ENCODE data around the gene ZNF710.

Gene ZNF710

DNA sequence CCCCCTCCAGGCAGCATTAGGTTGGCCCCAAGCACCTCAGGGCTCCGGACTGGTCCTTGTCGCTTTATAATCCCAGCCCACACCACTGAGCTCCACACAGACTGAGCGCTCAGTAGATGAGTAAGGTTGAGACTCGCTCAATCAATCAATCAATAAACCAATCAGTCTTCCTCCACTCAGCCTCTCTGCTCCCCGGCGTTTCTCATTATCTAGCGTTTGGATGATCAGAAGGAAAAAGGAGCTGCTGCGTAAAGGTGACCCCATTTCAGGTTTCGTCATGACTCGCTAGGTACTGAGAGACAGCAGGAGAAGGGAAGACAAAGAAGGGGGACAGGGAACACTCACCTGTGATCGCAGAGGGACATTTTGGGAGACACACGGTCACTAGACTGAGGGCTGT lies 41.2 kb downstream of the ZNF710 start:
- no peak for FAIRE-seq

DNA sequence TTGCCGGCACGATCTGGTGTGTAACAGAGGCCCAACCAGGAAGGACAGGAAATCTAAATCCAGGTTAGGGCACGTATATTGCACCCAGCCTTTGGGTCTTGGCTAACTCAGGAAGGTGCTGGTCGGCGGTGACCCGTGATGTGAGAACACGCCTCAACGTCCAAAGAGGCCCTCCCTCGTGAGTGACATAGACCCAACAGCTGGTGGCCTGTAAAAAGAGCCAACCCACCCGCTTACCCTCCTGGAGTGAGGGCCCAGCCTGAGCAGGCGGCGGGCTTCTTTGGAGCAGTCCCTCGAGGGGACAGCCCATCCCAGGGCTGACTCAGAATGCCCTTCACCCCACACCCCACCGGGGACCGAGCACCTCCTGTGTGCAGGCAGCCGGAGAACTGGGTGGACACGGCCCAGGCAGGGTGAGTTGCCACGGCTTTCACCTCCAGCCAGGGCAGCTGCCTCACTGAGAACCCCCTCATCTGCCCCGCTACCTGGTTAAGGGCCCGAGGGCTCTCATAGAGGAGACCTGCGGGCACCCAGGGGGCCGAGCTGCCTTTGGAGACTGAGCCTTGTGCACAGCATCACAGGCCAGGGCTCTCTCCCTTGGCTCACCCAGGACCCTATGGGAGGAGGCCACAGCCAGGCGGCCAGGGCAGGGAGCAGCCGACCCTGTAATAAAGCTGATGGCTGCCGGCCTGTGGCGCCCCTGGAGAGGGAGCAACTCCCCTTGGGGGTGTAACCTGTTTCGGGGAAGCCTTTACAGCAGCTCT lies 41.8 kb downstream of the ZNF710 start:
- no peak for FAIRE-seq

DNA sequence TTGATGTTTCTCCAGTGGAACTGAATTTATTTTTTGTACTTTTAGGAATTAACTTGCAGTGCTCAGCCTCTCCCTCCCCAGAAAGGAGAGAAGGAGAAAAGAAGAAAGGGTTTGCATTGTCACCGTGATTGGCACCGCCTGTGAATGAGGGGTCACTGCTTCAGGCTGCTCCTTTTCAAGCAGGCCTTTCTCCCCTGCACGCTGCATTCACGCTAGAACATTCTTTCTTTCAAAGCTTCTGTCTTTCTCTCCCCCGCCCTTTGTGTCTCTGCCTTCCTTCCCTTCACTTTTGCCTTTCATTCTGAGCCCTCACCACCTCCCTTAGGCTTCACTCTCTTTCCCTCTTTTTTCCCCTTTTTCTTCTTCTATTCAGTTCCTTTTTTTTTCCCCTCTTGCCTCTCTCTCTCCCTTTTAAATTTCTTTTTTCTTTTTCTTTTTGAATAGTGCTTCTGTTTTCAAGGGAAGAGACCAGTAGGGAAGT lies 42.4 kb downstream of the ZNF710 start:
- no peak for FAIRE-seq

DNA sequence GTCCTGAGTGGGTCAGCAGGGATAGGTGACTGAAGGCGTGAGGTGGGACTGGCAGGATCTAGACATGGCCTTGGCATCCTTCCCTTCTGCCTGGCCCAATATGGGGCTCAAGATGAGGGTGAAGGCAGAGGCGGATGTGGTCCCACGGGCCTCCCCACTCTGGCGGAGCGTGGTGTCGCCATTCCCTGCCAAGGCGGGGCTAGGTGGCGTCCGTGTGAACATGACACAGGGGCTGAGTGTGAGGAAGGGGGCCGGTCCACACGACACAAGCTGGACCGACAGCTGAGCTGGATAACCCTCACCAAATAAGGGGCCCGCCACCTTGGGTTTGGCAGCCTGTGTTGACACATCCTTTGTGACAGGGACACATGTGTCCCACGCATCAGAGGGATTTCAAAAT lies 43.1 kb downstream of the ZNF710 start:
- FAIRE-seq = no peak

DNA sequence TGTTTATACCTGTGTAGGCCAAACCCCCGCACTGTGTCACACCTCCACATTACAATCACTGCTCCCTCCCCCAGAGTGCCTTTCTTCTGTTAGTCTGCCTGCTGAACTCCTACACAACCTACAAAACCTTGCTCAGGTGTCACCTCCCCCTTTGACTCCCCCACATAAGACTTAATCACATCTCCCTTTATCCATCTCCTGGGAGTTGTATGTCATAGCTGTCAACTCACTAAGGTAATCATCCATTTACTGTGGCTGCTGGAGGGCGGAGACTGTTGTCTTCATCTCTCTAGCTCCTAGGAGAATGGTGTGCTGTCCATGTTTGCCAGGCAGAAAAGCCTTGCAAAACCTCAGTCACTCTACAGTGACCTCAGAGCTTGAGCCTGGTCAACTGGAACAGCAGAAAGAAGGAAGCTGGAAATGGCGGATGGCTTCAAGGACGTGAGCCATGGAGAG lies 43.8 kb downstream of the ZNF710 start:
- no peak for FAIRE-seq

DNA sequence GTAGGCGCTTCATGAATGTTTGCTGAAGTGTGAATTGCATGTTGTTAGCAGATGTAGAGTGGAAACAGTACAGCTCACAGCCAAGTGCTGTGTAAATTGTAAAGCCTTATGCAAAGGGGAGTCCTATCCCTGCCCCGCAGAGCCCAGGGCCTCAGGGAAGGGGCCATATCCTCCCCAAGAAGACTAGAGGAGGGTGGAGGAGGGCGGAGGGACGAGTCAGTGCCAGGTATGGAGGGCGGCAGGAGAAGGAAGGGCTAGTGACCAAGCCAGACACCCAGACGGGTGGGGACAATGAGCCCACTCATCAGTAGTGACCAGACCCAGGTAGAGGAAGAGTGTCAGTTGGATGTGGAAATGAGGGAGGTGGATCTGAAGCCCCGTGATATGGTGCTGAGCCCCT lies 45.2 kb downstream of the ZNF710 start:
- FAIRE-seq = no peak

DNA sequence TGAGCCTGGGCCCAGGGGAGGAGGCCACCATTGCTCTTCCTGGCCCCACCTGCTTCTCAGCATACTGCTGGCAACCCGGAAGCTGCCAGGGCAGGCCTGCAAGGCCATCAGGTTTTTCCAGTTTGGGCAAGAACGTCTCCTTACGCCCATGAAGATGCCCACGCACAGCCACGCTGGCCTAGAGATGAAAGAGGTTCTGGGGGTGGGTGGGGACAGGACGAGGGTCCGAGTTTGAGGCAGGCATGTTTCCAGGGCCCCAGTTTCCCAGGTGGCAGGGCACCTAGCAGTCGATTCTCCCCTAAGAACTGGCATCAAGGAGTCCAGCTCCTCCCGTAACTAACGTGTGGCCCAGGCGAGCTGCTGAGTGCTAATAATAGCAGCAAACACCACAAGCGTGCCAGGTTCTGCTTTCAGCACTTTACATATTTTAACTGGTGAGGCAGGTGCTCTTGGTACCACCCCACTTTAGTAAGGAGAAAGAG lies 45.8 kb downstream of the ZNF710 start:
- FAIRE-seq = no peak

DNA sequence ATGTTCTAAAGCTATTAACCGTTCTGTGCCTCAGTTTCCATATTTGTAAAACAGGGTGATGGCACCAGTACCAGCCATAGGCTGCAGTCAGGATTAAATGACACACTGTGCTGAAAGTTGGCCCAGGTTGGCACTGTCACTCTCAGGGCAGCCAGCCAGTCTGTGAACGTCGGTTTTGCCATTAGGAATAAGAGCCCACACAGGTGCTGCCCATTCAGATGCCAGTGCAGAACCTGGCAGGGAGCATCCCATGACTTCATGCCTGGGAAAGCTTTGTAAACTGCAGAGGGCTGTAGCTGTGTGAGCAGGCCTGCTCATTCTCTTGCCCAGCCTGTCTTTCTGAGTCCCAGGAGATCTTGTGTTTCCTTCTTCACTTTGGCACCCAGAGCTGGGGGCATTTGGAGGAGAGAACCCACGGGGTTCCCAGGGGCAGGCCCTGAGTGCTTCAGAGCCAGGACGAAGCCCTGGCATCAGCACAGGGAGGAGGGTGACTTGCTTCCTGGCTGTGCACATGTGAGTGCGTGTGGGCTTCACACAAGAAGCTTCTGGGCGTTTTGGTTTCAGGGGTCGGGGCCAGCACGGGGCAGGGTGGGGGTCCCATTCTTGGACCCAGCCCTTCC lies 46.9 kb downstream of the ZNF710 start:
- FAIRE-seq = no peak

DNA sequence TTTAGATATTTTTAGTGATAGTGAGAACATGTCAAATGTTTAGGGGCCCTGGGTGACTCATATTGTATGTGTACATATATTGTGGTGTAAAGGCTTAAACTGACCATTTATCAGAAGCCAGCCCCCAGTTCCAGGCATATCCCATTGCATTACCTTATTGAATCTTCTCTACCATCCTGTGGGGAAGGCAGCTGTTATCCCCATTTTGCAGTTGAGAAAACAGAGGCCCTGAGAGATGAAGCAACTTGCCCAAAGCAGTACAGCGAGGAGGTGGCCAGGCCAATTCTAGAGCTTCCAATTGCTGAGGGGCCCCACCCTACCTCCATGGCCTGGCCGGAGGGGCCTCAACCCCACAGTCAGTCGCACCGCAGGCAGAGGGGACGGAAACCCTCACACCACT lies 47.9 kb downstream of the ZNF710 start:
- FAIRE-seq = no peak

DNA sequence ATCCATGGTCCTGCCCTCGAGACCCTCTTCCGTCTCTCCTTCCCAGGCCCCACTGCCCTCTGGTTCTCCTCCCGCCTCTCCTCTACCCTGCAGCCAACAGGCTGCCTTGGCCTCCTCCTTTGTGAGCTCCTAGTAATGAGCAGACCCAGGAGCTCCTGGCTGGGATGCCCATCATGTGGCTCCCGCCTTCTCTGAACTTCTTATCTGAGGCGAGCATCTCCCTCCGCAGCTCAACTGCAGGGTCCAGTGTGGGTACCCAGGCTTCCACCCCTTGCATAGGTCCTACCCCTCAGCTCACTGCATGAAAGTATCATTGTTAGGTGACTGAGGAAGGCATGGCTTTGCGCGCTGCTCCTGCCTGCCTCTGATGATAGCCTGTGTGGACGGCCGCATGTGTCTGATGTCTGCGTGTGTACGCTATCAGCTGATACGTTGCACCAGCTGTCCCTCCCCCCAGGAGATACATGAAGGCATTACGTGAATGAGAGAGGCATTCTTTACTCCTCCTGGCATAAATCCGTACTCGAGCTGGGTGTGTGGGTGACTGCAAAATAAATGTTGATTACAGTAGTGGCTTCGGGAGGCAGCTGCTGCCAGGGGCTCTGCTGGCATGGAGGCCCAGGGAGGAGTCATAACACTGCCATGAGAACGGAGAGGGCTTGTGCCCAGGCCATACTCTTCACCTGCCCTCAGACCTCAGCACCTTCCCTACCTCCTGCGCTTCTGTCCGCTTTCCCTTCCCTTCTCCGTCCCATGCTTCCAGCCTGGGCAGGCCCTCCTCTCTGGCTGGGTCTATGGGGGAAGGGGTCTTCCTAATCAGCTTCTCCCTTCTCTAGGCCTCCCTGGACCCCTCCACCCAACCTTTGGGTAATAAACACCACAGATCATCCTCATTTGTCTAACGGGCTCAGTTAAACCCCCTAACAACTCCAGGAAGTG lies 48.8 kb downstream of the ZNF710 start:
- FAIRE-seq = no peak

DNA sequence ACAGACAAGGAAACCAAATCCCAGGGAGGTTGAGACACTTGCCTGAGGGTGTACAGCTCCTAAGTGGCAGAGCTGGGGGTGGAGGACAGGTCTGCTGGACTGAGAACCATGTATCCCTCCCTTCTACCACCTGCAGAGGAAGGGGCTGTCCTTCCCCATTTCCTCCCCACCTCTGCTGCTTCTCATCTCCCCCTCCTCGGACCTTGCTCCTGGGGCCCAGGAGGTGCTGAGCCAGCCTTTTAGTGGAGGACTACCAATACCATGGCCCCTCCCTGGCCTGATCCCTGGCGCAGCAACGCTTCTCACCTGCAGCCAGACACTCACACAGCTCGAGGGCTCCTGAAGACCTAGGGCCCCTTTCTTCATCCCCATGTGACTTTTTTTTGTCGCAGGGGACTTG lies 50.8 kb downstream of the ZNF710 start:
- no peak for FAIRE-seq

DNA sequence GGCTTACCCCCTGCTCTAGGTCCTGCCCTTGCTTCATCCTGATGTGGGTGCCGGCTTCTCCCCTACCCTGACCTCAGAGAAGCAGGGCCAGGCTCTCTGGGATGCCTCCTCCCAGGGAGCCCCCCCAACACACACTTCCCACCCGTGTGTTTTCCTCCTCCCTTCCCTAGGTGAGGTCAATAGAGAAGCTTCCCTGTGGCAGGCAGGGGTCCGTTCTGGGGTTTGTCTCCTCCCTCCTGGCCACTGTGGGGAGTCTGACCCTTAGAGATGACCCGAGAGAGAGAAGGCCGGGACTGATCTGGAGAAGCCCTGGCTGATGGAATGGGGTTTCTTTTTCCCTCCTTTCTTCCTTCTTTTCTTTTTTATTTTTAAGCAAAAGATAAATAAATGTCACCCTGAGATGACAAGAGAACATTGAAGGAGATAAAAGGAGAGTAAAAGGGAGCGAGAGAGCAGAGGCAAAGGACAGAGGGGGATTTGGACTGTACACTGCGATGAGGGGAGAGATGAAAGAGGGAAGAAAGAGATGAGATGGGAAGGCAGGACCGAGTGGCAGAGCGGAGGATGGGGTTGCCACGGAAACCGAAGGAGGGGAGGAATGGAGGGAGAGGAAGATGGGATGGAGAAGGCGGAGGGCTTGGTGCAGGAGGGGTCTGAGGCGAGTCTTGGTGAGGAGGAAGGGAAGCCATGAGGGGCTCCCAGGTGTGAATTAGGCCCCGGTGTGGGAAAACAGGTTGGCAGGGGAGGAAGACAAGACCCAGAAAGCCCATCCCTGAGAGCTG lies 52.8 kb downstream of the ZNF710 start:
- no peak for FAIRE-seq

DNA sequence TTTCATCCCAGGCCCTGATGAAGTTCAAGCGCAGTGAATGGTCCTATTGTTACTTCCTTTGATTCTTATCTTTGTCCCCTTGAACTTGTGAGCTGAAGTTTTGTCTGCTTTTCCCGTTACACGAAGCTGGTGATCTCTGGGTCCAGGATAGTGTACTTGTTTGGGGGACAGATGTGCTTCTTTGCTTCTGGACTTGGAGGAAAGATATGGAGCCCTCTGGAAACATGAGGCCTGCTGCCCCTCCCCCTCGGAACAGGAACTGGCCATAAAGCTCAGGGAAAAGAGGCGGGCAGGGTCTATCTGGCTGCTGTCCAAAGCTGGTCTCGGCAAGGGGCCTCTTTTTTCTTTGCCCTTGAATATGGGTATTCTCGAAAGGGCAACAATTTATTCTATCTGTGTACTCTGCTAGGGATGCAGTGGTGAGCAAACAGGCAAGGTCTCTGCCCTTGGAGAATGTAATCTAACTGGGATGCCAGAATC lies 53.5 kb downstream of the ZNF710 start:
- FAIRE-seq = no peak

DNA sequence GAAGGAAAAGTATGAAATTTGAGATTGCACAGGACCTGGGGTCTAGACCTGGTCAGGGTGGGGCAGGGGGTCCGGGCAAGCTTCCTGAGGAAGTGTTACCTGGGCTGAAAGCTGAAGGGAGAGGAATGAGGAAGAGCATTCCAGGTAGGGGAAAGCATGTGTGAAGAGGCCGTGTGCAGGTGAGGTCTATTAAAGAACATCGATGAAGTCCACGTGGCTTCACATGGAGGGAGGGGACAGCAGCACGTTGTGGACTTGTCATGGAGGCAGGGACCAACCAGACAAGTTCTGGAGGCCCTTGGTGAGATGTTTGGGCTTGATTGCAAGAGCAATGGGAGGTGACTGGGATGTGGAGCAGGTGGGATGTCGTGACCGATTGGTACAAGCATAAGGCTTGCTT lies 54.1 kb downstream of the ZNF710 start:
- FAIRE-seq = no peak

DNA sequence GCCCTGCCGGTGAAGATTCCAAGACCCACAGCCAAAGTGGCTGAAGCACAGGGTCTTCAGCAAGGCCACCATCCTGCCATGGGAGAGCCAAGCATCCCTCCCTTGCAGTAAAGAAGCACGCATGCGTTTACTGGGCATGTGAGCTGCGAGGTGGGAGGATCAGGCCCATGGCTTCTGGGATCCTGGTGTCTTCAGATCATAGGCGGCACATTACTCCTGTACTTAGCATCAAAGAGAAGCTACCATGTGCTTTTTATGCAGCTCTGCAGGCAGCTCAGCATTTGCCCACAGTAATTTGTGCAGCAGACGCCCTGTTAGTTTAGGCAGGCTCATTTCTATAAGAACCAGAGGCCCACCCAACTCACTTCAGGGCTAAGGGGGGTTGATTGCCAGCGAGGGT lies 55.4 kb downstream of the ZNF710 start:
- no peak for FAIRE-seq

DNA sequence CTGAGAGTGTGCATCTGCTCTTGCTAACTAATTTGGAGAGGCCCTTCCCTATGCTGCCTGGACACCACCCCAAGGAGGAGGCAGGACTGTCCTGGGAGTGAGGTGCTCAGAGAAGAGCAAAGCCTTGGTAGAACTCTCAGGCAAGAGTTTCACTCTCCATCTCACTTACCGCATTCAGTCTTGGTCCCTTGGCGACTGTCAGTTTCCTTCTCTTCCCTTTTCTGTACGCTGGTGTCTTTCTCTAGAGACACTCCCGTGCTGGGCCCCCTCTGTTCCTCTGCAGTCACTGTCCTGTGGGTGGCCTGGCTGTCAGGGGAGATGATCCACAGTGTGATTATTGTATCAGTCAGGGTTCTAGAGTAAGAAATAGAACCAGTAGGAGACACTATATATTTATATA lies 57.2 kb downstream of the ZNF710 start:
- no peak for FAIRE-seq

DNA sequence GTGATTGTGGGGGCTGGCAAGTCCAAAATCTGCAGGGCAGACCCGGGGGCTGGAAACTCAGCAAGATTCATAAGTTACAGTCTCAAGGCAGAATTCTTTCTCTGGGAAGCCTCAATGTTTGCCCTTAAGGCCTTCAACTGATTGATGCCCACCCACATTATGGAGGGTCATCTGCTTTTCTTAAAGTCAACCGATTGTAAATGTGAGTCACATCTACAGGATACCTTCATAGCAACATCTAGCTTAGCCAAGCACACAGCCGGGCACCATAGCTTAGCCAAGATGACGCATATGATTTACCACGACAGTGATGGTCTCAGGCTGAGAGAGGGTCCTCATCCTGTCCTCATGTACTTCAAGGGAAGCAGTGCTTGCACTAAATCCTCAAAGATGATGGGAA lies 57.7 kb downstream of the ZNF710 start:
- no peak for FAIRE-seq

DNA sequence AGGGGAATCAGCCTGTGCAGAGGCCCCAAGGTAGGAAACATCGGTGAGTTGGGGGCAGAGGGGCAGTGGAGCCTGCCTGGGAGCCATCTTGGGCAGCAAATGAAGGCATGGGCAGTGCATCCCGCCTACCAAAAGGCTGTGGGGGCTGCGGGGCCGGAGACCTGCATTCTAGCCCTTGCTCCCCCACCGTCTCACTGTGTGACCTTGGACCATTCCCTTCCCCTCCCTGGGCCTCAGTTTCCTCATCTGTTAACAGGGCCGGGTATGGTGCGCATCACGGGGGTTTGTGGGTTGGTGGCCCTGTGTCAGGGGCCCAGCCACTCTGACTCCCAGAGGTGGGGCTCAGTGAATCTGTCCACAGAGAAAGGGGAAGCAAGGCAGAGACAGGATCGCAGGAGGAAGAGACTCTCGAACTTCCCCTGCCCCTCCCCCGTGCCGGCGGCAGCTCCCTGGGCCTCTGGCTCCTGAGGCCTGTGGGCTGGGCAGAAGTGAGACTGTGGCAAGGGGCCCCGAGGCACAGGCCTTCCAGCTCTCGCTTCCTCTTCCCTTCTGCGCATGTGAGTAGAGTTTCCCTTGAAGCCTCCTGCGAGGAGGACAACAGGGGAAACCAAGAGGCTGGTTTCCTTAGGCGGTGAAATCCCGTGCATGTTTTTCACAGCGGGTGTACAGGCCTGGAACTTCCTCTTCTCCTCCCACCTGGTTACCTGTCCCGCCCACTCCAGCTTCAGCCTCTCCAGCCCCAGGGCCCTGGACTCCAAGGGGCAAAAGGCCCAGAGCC lies 58.3 kb downstream of the ZNF710 start:
- no peak for FAIRE-seq

DNA sequence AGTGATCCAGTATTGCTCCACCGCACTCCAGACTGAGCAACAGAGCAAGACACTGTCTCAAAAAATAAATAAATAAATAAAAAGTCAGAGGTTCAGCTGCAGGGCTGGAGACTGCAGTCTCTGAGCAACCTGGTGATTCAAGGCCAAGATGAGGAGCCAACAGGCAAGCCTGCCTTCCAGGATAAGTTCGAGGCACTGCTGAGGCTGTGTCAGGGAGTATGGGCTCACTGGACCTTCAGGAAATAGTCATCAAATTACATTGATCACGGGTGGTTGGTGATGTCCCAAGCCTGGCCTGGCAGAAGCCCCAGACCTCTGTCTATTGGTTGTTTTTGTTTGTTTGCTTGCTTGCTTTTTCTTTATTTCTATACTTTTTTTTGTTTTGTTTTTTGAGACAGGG lies 59.7 kb downstream of the ZNF710 start:
- FAIRE-seq = no peak

DNA sequence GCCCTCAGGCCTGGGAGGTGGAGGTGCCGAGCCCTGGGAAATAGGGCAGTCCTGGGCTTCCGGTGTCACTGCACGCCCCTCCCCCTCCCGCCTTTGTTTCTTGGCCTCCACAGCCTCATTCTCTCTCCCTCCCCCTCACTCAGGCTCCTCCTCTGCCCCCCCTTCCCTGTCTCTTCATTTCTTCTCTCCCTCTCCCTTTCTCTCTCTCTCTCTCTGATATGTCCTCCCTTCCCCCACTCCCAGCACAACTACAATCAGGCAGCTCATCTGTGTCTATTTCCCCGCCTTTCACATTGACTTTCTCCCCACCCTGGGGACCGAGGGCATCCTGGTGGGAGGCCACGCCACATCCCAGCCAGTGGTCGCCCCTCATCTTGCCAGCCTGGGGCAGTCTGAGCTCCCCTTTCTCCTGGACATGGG lies 60.9 kb downstream of the ZNF710 start:
- FAIRE-seq = no peak

DNA sequence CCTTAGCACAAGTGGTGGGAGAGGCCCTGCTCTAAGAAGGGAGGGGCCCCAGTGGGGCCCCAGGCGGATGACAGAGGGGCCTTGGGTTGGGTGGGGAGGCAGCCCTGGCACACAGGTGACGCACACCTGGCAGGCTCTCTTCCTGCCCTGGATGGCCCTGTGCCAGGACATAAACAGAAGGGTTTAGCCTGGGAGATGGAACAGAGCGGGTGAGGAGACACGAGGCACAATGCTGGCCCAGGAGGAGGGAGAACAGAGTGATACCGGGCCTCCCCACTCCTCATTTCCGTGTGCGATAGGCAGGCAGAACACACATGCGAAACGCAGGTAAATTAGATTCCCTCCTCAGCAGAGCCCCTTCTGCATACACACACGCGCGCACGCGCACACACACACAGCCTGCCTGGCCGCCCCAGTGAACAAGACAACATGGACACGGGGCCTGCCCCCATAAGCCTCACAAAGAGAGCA lies 61.4 kb downstream of the ZNF710 start:
- no peak for FAIRE-seq
